ENCODE measurements around the gene SPDYE3. TPM values are rescaled to one million over a fixed set of nuclear protein-coding genes. Genes with fewer than 3 reads are reported as not detected.
A peak's percentile ranks its signal among the peaks of the same experiment; 100 is the strongest.
"Not testable (repeated sequence)": the region's sequence is repeated elsewhere in the genome, so short reads cannot be mapped to it uniquely, and the experiment has no call there.

Gene SPDYE3
- total RNA-seq, 6 experiments from 2014 or later = not detected

DNA sequence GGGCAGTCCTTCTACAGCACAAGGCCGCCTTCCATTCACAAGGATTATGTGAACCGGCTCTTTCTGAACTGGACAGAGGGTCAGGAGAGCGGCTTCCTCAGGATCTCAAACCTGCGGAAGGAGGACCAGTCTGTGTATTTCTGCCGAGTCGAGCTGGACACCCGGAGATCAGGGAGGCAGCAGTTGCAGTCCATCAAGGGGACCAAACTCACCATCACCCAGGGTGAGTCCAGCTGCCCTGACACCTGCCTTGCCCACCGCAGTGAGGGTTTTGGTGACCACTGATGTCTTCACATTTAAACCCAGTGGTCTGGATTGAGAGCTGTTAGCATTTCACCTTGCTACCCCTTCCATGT, 51.3 kb downstream of the SPDYE3 start:
- Histone ChIP-seq H3K27ac (no peak overlapping the region), H3K9me3 (no peaks in the 10 kb centered on the region), H3K4me3 (no peak overlapping the region), H3K27me3 (no peaks in the 10 kb centered on the region), H3K4me1 (no peaks in the 10 kb centered on the region), H3K36me3 (peaks cover 0 to 86% (median 28%) of the 10 kb centered on the region in 4 donors)
- DNase-seq = no peak
- no peak for ATAC-seq
- intact Hi-C loops (cut with DNase I) = no loop called here
- no CpG with 5 or more reads among the region's 8 CpGs for WGBS (ENCODE audit: insufficient coverage, low coverage, low lambda C conversion rate, missing lambda C conversion rate)
- no peak for TF ChIP-seq POLR2A (IDR thresholded peaks at IDR 0.05)
- TF ChIP-seq, protein P1, sequence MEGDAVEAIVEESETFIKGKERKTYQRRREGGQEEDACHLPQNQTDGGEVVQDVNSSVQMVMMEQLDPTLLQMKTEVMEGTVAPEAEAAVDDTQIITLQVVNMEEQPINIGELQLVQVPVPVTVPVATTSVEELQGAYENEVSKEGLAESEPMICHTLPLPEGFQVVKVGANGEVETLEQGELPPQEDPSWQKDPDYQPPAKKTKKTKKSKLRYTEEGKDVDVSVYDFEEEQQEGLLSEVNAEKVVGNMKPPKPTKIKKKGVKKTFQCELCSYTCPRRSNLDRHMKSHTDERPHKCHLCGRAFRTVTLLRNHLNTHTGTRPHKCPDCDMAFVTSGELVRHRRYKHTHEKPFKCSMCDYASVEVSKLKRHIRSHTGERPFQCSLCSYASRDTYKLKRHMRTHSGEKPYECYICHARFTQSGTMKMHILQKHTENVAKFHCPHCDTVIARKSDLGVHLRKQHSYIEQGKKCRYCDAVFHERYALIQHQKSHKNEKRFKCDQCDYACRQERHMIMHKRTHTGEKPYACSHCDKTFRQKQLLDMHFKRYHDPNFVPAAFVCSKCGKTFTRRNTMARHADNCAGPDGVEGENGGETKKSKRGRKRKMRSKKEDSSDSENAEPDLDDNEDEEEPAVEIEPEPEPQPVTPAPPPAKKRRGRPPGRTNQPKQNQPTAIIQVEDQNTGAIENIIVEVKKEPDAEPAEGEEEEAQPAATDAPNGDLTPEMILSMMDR (IDR thresholded peaks at IDR 0.05) = no peak

DNA sequence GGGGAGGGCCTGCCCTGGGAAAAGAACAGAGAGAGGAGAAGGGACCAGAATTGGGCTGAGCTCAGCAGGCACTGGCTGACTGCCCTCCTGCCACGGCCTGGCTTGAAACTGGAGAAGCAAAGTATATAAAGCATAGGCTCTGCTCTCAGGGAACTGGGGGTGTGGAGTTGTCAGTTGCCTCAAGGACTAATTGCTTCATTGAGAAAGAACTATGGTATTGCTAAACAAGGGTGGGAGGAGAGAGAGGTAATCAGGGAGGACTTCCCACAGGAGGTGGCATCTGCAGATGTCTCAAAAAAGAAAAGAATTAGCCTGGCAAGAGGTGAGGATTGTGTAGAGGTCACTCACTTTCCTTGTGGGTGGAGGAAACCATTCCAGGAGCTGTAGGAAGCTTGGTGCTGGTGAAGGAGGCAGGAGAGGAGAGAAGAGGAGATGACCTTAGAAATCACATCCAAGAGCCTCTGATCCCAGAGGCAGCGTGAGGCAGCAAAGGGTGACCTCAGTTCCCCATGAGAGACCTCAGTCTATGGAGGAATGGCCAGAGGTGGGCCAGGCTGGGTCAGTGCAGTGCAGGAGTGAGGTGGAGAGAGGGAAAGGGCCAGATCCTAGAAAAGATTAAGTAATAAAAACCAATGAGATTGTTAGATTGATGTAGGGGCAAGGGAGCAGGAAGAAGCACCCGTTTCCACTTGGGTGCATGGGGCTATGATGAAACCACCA, 52.8 kb downstream of the SPDYE3 start:
- intact Hi-C loops (cut with DNase I) = no loop called here
- Histone ChIP-seq H3K27ac (no peak overlapping the region), H3K4me3 (no peak overlapping the region), H3K27me3 (no peaks in the 10 kb centered on the region), H3K36me3 (peaks cover 0 to 72% (median 27%) of the 10 kb centered on the region in 4 donors), H3K4me1 (no peaks in the 10 kb centered on the region), H3K9me3 (no peaks in the 10 kb centered on the region)
- TF ChIP-seq POLR2A (IDR thresholded peaks at IDR 0.05) = no peak
- TF ChIP-seq, protein P1 (IDR thresholded peaks at IDR 0.05) = no peak
- ATAC-seq = no peak
- DNase-seq = no peak
- WGBS (ENCODE audit: insufficient coverage, low coverage, low lambda C conversion rate, missing lambda C conversion rate) = 70% methylated on average over 2 of the region's 3 CpGs

DNA sequence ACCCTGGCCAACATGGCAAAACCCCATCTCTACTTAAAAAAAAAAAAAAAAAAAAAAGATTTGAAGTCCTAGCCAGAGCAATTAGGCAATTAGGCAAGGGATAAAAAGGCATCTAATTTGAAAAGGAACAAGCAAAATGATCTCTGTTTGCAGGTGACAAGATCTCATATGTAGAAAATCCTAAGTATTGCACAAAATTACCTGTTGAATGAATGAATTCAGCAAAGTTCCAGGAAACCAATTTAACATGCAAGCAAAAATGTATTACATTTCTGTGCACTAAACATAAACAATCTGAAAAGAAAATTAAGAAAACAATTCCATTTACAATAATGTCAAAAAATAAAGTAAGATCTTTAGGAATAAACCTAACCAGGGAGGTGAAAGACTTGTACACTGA, 55.6 kb downstream of the SPDYE3 start:
- ATAC-seq = no peak
- TF ChIP-seq, protein P1 (IDR thresholded peaks at IDR 0.05) = no peak
- no peak for TF ChIP-seq POLR2A (IDR thresholded peaks at IDR 0.05)

DNA sequence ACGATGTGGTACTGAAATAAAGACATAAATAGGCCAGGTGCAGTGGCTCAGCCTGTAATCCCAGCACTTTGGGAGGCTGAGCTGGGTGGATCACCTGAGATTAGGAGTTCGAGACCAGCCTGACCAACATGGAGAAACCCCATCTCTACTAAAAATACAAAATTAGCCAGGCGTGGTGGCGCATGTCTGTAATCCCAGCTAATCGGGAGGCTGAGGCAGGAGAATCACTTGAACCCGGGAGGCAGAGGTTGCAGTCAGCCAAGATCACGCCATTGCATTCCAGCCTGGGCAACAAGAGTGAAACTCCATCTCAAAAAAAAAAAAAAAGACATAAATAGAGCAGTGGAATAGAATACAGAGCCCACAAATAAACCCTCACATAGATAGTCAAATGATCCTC, 56.3 kb downstream of the SPDYE3 start:
- H3K4me1 ChIP-seq; H3K9me3 ChIP-seq; H3K27ac ChIP-seq; intact Hi-C loops (cut with DNase I); DNase-seq; ATAC-seq; H3K27me3 ChIP-seq; H3K4me3 ChIP-seq: not testable (repeated sequence)
- 97% methylated on average over 6 of the region's 7 CpGs for WGBS (ENCODE audit: insufficient coverage, low coverage, low lambda C conversion rate, missing lambda C conversion rate)
- peaks cover 0 to 40% (median 17%) of the 10 kb centered on the region in 4 donors for H3K36me3 ChIP-seq

More for the DNA sequence above, 55.6 kb downstream of the SPDYE3 start:
- no peaks in the 10 kb centered on the region for H3K9me3 ChIP-seq
- intact Hi-C loops (cut with DNase I) = no loop called here
- H3K4me1 ChIP-seq = no peaks in the 10 kb centered on the region
- H3K27ac ChIP-seq = no peak overlapping the region
- no peaks in the 10 kb centered on the region for H3K27me3 ChIP-seq
- H3K4me3 ChIP-seq = no peak overlapping the region
- DNase-seq = no peak
- H3K36me3 ChIP-seq = peaks cover 0 to 47% (median 17%) of the 10 kb centered on the region in 4 donors

DNA sequence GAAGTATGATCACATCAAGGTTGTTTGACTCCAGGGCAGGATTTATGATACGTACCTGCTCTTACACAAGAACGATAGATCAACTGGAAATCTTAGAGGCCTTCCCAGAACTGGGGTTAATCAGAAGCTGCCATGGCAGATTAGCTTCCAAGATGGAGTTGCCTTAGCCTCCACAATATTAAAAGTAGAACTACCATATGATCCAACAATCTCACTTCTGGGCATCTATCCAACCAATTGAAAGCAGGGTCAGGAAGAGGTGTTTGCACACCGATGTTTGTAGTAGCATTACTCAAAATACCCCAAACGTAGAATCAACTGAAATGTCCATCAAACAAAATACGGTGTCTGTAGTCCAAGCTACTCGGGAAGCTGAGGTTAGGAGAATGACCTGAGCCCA, 57.0 kb downstream of the SPDYE3 start:
- H3K9me3 ChIP-seq = no peaks in the 10 kb centered on the region
- peak in 1 of 3 donors; percentile 11 for DNase-seq
- H3K27me3 ChIP-seq = no peaks in the 10 kb centered on the region
- WGBS (ENCODE audit: insufficient coverage, low coverage, low lambda C conversion rate, missing lambda C conversion rate) = 44% methylated on average over 4 of the region's 6 CpGs
- ATAC-seq = no peak
- intact Hi-C loops (cut with DNase I) = no loop called here
- H3K27ac ChIP-seq = no peak overlapping the region
- TF ChIP-seq, protein P1 (IDR thresholded peaks at IDR 0.05) = no peak
- no peak for TF ChIP-seq POLR2A (IDR thresholded peaks at IDR 0.05)
- no peaks in the 10 kb centered on the region for H3K4me1 ChIP-seq
- H3K4me3 ChIP-seq = no peak overlapping the region
- peaks cover 0 to 33% (median 13%) of the 10 kb centered on the region in 4 donors for H3K36me3 ChIP-seq

DNA sequence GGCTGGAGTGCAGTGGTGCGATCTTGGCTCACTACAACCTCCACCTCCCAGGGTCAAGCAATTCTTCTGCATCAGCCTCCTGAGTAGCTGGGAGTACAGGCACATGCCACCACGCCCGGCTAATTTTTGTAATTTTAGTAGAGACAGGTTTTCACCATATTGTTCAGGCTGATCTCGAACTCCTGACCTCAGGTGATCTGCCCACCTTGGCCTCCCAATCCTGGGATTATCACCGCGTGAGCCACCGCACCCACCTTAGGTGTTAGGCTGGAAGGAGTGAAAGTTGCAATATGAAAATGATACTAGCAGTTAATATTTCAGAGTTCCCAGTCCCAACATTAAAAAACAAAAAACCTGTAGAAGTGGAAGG, 58.5 kb downstream of the SPDYE3 start:
- peak in 1 of 3 donors; percentile 40 for DNase-seq
- H3K36me3 ChIP-seq = peaks cover 0 to 18% (median 7%) of the 10 kb centered on the region in 4 donors
- H3K4me3 ChIP-seq; H3K27me3 ChIP-seq; H3K4me1 ChIP-seq; H3K9me3 ChIP-seq; ATAC-seq; intact Hi-C loops (cut with DNase I); H3K27ac ChIP-seq: not testable (repeated sequence)
- WGBS (ENCODE audit: insufficient coverage, low coverage, low lambda C conversion rate, missing lambda C conversion rate) = 95% methylated on average over 7 of the region's 7 CpGs

All from right lobe of liver (tissue), 6 donors.